Adrenal gland (tissue), 12 donors: ENCODE data around the gene LRRC26. TPM values are rescaled to one million over a fixed set of nuclear protein-coding genes. Genes with fewer than 3 reads are reported as not detected.

Source experiments
- DNase-seq, 7 donors: peaks; one replicate each; pipeline ENCODE4 v3.0.0-alpha.2; 2019 to 2020
- H3K27ac ChIP-seq, 5 donors: fragments of 200-600 bp; sonication (generic) in 4 of 5; 1 replicate in 3 of 5; 2 replicates in 2 of 5; pipeline versions ENCODE4 v1.5.1 to v1.8.0; 2016 to 2020; ENCODE audit warnings: mild to moderate bottlenecking in 1 of 5
- H3K27me3 ChIP-seq: fragments of 200-600 bp; 2 replicates; pipeline ENCODE4 v1.8.0; 2021
- H3K36me3 ChIP-seq, 2 donors: fragments of 200-600 bp; replicated peaks in 1 of 2; 1 replicate in 1 of 2; 2 replicates in 1 of 2; pipeline versions ENCODE4 v1.5.1 to v1.8.0; 2018 to 2022
- H3K4me1 ChIP-seq, 2 donors: fragments of 200-600 bp; replicated peaks in 1 of 2; 1 replicate in 1 of 2; 2 replicates in 1 of 2; pipeline versions ENCODE4 v1.5.1 to v1.8.0; 2018 to 2021
- H3K4me3 ChIP-seq, 4 donors: fragments of 200-600 bp; sonication (generic) in 3 of 4; one replicate each; pipeline ENCODE4 v1.5.1; 2016 to 2018
- H3K9me3 ChIP-seq, 3 donors: fragments of 200-600 bp; sonication (generic) in 1 of 3; replicated peaks in 1 of 3; 1 replicate in 2 of 3; 2 replicates in 1 of 3; pipeline versions ENCODE4 v1.5.1 to v1.8.0; 2016 to 2021
- POLR2A ChIP-seq, 2 donors: fragments of 450-650 bp; IDR thresholded peaks; one replicate each; pipeline ENCODE4 v1.6.1; 2017; ENCODE audit warnings: antibody characterized with exemption in 2 of 2, mild to moderate bottlenecking in 2 of 2, moderate library complexity in 1 of 2
- WGBS, 4 donors: extraction: QIAGEN DNeasy Blood & Tissue Kit in 2 of 4; methylation state at CpG; one replicate each; pipeline versions ENCODE4 v1.1.5 to v1.1.7; 2013 to 2017; 5-methylcytosine and 5-hydroxymethylcytosine counted together
- intact Hi-C, 2 donors: fragments of 100-400 bp; cut with DNase I; formaldehyde crosslinking; loops; one replicate each; pipeline versions ENCODE4 v1.14.1 to v1.15.0; 2022 to 2023
- polyA plus RNA-seq, 3 donors: library from polyadenylated mRNA; stranded (reverse); fragments of 200-250 nt in 2 of 3; fragments of 350-450 nt in 1 of 3; fragmentation: Illumina TruSeq in 1 of 3; extraction: RNeasy Lipid Tissue Mini Kit (QIAGEN cat#74804) in 1 of 3; gene quantifications; one replicate each; pipeline ENCODE4 v1.2.3, GENCODE V29; 2013 to 2014
- total RNA-seq, 9 donors: library from RNA; depleted of rRNA in 4 of 9; stranded (reverse); fragments of >200 nt in 4 of 9; fragments of 120-200 nt in 1 of 9; fragmentation: NEBNext Ultra II Directional in 1 of 9; extraction: Animal tissue kit (Norgen Biotek cat#: 25700) in 1 of 9; gene quantifications; one replicate each; pipeline versions ENCODE4 v1.1.0 to v1.2.4, GENCODE V29; 2013 to 2023
- TF ChIP-seq, protein P1 (sequence below), 6 experiments: fragments of 450-650 bp in 4 of 6; fragments of 200-600 bp in 2 of 6; sonication (generic) in 1 of 6; IDR thresholded peaks; 1 replicate in 5 of 6; 2 replicates in 1 of 6; pipeline versions ENCODE4 v1.5.1 to v1.8.0; 2016 to 2021; ENCODE audit warnings: antibody characterized with exemption in 6 of 6, mild to moderate bottlenecking in 2 of 6, moderate library complexity in 1 of 6
- donor health status: healthy with polysubstance abuse.
- donor health status: Bipolar disorder and iron deficiency.
- donor health status: DM: yes; HTN: yes; CAD: no.
- donor health status: DM: no; HTN: no; CAD: no.
- donor health status: DM: no; HTN: no; CAD: no.
- donor health status: DM: yes; HTN: yes; CAD: no.

Gene LRRC26
- total and polyA plus RNA-seq, 12 donors: not detected

DNA sequence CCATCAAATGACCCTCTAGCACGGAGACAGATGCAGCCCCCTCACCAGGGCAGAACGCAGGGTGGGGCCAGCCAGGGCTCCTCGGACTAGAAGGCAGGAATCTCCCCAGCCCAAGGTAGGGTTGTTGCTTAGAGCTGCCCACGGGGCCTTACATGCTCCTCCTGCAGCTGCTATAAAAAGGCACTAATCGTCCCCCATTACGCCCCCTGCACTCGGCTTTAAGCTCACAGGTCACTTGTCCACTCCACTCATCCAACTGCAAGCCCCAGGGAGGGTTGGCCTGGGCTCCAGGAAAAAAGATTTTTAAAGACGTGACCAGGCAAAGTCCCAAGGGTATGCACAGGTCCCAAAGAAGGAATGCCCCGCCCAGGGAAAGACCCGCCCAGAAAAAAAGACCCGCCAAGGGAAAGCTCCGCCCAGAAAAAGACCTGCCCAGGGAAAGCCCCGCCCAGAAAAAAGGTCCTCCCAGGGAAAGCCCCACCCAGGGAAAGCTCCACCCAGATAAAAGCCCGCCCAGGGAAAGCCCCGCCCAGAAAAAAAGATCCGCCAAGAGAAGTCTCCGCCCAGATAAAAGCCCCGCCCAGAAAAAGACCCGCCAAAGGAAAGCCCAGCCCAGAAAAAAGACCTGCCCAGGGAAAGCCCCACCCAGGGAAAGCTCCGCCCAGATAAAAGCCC, 19.8 kb downstream of the LRRC26 start:
- Histone ChIP-seq H3K9me3 (no peaks in the 10 kb centered on the region), H3K27me3 (peaks cover 7% of the 10 kb centered on the region), H3K4me3 (no peak overlapping the region), H3K27ac (no peak overlapping the region), H3K36me3 (no peaks in the 10 kb centered on the region), H3K4me1 (no peaks in the 10 kb centered on the region)
- no peak for DNase-seq
- WGBS, 4 donors: 47 to 75% (median 56%) methylated on average over 16 to 20 of the region's 20 CpGs
- intact Hi-C loops: no loop called here
- no peak for TF ChIP-seq POLR2A (IDR thresholded peaks at IDR 0.05)
- TF ChIP-seq, protein P1, sequence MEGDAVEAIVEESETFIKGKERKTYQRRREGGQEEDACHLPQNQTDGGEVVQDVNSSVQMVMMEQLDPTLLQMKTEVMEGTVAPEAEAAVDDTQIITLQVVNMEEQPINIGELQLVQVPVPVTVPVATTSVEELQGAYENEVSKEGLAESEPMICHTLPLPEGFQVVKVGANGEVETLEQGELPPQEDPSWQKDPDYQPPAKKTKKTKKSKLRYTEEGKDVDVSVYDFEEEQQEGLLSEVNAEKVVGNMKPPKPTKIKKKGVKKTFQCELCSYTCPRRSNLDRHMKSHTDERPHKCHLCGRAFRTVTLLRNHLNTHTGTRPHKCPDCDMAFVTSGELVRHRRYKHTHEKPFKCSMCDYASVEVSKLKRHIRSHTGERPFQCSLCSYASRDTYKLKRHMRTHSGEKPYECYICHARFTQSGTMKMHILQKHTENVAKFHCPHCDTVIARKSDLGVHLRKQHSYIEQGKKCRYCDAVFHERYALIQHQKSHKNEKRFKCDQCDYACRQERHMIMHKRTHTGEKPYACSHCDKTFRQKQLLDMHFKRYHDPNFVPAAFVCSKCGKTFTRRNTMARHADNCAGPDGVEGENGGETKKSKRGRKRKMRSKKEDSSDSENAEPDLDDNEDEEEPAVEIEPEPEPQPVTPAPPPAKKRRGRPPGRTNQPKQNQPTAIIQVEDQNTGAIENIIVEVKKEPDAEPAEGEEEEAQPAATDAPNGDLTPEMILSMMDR (IDR thresholded peaks at IDR 0.05): no peak

DNA sequence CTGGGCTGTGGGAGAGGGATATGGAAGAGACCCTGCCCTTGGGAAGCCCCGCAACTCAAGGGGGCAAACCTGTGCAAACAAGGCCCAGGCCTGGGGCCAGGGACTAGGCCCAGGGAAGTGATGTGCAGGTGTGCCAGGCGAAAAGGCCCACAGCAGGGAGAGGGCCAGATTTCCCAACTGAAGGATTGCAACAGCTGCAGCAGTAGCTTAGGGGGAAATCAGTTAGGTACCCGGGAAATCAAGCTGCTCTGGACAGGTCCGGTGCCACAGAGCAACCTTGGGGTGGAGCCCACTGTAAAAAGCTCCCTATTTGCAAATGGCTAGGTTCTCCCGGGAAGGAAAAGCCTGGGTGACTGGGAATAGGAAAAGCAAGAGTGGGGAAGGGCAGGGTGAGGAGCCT, 20.5 kb downstream of the LRRC26 start:
- no peaks in the 10 kb centered on the region for H3K9me3 ChIP-seq
- no peak for DNase-seq
- H3K36me3 ChIP-seq: no peaks in the 10 kb centered on the region
- H3K27me3 ChIP-seq: peaks cover 7% of the 10 kb centered on the region
- WGBS, 4 donors: 70 to 80% (median 74%) methylated on average over 4 to 5 of the region's 5 CpGs
- no peak overlapping the region for H3K27ac ChIP-seq
- no peak for TF ChIP-seq POLR2A (IDR thresholded peaks at IDR 0.05)
- TF ChIP-seq, protein P1 (IDR thresholded peaks at IDR 0.05): no peak
- no peak overlapping the region for H3K4me3 ChIP-seq
- no peaks in the 10 kb centered on the region for H3K4me1 ChIP-seq
- intact Hi-C loops: no loop called here

DNA sequence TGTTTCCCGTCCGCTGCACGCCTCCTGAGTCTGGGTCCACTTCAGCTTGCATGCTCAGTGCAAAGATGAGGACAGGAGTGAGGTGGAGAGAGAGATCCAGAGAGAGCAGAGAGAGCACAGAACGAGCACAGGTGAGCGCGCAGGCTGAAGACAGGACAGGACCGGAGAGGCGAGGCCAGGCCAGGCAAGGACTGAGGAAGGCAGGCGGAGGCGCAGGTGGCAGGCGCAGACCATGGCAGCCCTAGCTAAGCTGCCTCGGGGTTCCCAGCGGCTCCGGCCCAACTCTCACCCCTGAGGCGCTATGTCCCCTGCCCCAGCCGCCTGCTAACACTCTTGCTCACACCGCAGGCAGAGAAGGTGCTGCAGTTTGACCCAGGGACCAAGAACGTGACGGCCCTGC, 21.2 kb downstream of the LRRC26 start:
- no peak overlapping the region for H3K27ac ChIP-seq
- no peak overlapping the region for H3K4me3 ChIP-seq
- no peaks in the 10 kb centered on the region for H3K9me3 ChIP-seq
- no peak for TF ChIP-seq POLR2A (IDR thresholded peaks at IDR 0.05)
- TF ChIP-seq, protein P1 (IDR thresholded peaks at IDR 0.05): no peak
- DNase-seq: no peak
- no peaks in the 10 kb centered on the region for H3K4me1 ChIP-seq
- H3K36me3 ChIP-seq: no peaks in the 10 kb centered on the region
- intact Hi-C loops: no loop called here
- WGBS, 4 donors: 71 to 83% (median 77%) methylated on average over 16 to 19 of the region's 19 CpGs
- peaks cover 11% of the 10 kb centered on the region for H3K27me3 ChIP-seq

DNA sequence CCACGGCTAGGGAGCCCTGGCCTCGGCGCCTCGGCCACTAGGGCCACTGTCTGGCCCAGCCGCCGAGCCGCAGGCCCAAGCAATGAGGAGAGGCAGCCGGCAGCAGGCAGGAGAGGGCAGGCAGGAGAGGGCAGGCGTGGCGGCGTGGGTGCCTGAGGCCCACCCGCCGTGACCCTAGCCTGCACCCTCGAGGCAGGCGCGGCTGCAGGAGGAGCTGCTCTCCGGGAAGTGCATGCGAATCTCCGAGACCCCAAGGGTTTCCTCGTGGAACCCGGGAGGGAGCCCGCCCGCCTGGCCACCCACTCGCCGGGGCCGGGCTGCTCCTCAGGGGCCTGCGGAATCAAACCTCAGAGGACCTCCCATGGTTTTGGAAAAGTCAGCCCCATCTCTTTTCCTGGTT, 21.6 kb downstream of the LRRC26 start:
- Histone ChIP-seq H3K4me3 (no peak overlapping the region), H3K4me1 (no peaks in the 10 kb centered on the region), H3K9me3 (no peaks in the 10 kb centered on the region), H3K36me3 (no peaks in the 10 kb centered on the region), H3K27me3 (peaks cover 15% of the 10 kb centered on the region), H3K27ac (no peak overlapping the region)
- intact Hi-C loops: no loop called here
- TF ChIP-seq, protein P1 (IDR thresholded peaks at IDR 0.05): no peak
- TF ChIP-seq POLR2A (IDR thresholded peaks at IDR 0.05): no peak
- no peak for DNase-seq
- WGBS, 4 donors: 50 to 76% (median 67%) methylated on average over 3 to 27 of the region's 27 CpGs
